K562 (cell line): ENCODE data around the gene DLL4. TPM values are rescaled to one million over a fixed set of nuclear protein-coding genes. Genes with fewer than 3 reads are reported as not detected.

Experiments used
- BHLHE40 ChIP-seq: IDR thresholded peaks from 2 replicates; pipeline ENCODE4 v1.6.1; 2011; ENCODE audit warnings: low read length, improper control_type of control experiment
- CREB5 ChIP-seq: fragments of 250-450 bp; sonication (Bioruptor Pico); IDR thresholded peaks from 2 replicates; pipeline ENCODE4 v1.5.0; 2020; ENCODE audit warnings: mild to moderate bottlenecking
- ETS2 ChIP-seq: IDR thresholded peaks from 2 replicates; pipeline ENCODE4 v1.6.1; 2016; ENCODE audit warnings: borderline replicate concordance, missing genetic modification characterization, mild to moderate bottlenecking, moderate library complexity, missing compliant biosample characterization; ENCODE audit not compliant: poor library complexity, severe bottlenecking
- FIP1L1 ChIP-seq: fragments of 200-400 bp; formaldehyde crosslinking; IDR thresholded peaks from 2 replicates; pipeline ENCODE4 v1.6.1; 2018; ENCODE audit warnings: mild to moderate bottlenecking, low read depth, low read length; ENCODE audit not compliant: poor library complexity, severe bottlenecking
- HLTF ChIP-seq: fragments of 450-650 bp; IDR thresholded peaks from 2 replicates; pipeline ENCODE4 v1.6.1; 2016
- KDM5B ChIP-seq: fragments of 200-600 bp; sonication (generic); IDR thresholded peaks from 2 replicates; pipeline ENCODE4 v1.6.1; 2012; ENCODE audit warnings: low read depth, mild to moderate bottlenecking, moderate library complexity, low read length, control low read depth, inconsistent platforms; ENCODE audit not compliant: insufficient replicate concordance
- NCOA6 ChIP-seq: fragments of 450-650 bp; IDR thresholded peaks from 2 replicates; pipeline ENCODE4 v1.6.1; 2017; ENCODE audit warnings: mild to moderate bottlenecking
- PHF20 ChIP-seq: fragments of 450-650 bp; IDR thresholded peaks from 2 replicates; pipeline ENCODE4 v1.6.1; 2018; ENCODE audit not compliant: partially characterized antibody
- PRPF4 ChIP-seq: fragments of 200-400 bp; formaldehyde crosslinking; IDR thresholded peaks from one replicate; pipeline ENCODE4 v1.6.1; 2017; ENCODE audit warnings: low read length, low read depth, mild to moderate bottlenecking; ENCODE audit not compliant: insufficient read depth, poor library complexity, severe bottlenecking
- SMC3 ChIP-seq: conservative IDR thresholded peaks from 2 replicates; pipeline ENCODE4 v1.6.1; 2011; ENCODE audit warnings: low read depth, low read length, improper control_type of control experiment; ENCODE audit not compliant: insufficient read depth
- SOX6 ChIP-seq: fragments of 450-650 bp; IDR thresholded peaks from 2 replicates; pipeline ENCODE4 v1.6.1; 2014; ENCODE audit warnings: mild to moderate bottlenecking
- SP1 ChIP-seq: sonication (generic); formaldehyde crosslinking; IDR thresholded peaks from 2 replicates; pipeline ENCODE4 v1.8.1; 2022; ENCODE audit warnings: mild to moderate bottlenecking, missing genetic modification reagents
- SREBF2 ChIP-seq: sonication (generic); formaldehyde crosslinking; IDR thresholded peaks from 2 replicates; pipeline ENCODE4 v1.4.0; 2020; ENCODE audit warnings: mild to moderate bottlenecking, missing genetic modification reagents
- SRSF9 ChIP-seq: fragments of 200-400 bp; formaldehyde crosslinking; IDR thresholded peaks from 2 replicates; pipeline ENCODE4 v1.6.1; 2017; ENCODE audit warnings: low read depth, low read length, borderline replicate concordance
- ZNF830 ChIP-seq: fragments of 250-450 bp; sonication (Bioruptor Pico); IDR thresholded peaks from 2 replicates; pipeline ENCODE4 v1.5.0; 2021; ENCODE audit warnings: mild to moderate bottlenecking
- polyA plus RNA-seq, 8 experiments: library from polyadenylated mRNA; depleted of rRNA in 4 of 8; stranded (reverse) in 5 of 8; unstranded in 3 of 8; fragments of >200 nt; fragmentation: Nextera tagmentation in 2 of 8; fragmentation: Illumina TruSeq in 1 of 8; extraction: Ambion mirVana in 2 of 8; extraction: Trizol in 1 of 8; gene quantifications; 2 replicates each; pipeline versions ENCODE4 v1.2.1 to v1.2.3, GENCODE V29; 2011 to 2014; ENCODE audit warnings: inconsistent platforms in 1 of 8, missing spikeins in 1 of 8
- total RNA-seq, 7 experiments: library from RNA; depleted of rRNA in 6 of 7; stranded (reverse); fragments of >200 nt in 6 of 7; fragmentation: Illumina TruSeq in 2 of 7; extraction: Trizol in 2 of 7; gene quantifications; 2 replicates each; pipeline versions ENCODE4 v1.2.1 to v1.2.3, GENCODE V29; 2011 to 2021; ENCODE audit warnings: low replicate concordance in 1 of 7
- TF ChIP-seq, protein P1 (sequence below), 2 experiments: IDR thresholded peaks in 1 of 2; conservative IDR thresholded peaks in 1 of 2; 2 replicates each; pipeline ENCODE4 v1.6.1; 2016; ENCODE audit warnings: low read depth in 2 of 2, mild to moderate bottlenecking in 1 of 2, missing compliant biosample characterization in 1 of 2, missing genetic modification characterization in 1 of 2, moderate library complexity in 1 of 2
- TF ChIP-seq, protein P2 (sequence below), 2 experiments: IDR thresholded peaks; 2 replicates each; pipeline ENCODE4 v1.6.1; 2011; ENCODE audit warnings: borderline replicate concordance in 1 of 2, control low read depth in 1 of 2, low read depth in 1 of 2, low read length in 1 of 2, mild to moderate bottlenecking in 1 of 2, mixed read lengths in 1 of 2, moderate library complexity in 1 of 2; ENCODE audit not compliant: insufficient read depth in 1 of 2, insufficient read length in 1 of 2, poor library complexity in 1 of 2, severe bottlenecking in 1 of 2; ENCODE audit errors: extremely low read depth in 1 of 2
- TF ChIP-seq, protein P3 (sequence below): sonication (generic); formaldehyde crosslinking; IDR thresholded peaks from 2 replicates; pipeline ENCODE4 v1.8.0; 2022; ENCODE audit warnings: mild to moderate bottlenecking, missing genetic modification reagents, borderline replicate concordance

The DLL4 gene
- total and polyA plus RNA-seq, 9 of the 15 experiments (the other 6 are each of a cell fraction or from before 2014, with no cell fraction given): 0.04 to 1.1 (median 0.41) TPM; not detected in 1

DNA sequence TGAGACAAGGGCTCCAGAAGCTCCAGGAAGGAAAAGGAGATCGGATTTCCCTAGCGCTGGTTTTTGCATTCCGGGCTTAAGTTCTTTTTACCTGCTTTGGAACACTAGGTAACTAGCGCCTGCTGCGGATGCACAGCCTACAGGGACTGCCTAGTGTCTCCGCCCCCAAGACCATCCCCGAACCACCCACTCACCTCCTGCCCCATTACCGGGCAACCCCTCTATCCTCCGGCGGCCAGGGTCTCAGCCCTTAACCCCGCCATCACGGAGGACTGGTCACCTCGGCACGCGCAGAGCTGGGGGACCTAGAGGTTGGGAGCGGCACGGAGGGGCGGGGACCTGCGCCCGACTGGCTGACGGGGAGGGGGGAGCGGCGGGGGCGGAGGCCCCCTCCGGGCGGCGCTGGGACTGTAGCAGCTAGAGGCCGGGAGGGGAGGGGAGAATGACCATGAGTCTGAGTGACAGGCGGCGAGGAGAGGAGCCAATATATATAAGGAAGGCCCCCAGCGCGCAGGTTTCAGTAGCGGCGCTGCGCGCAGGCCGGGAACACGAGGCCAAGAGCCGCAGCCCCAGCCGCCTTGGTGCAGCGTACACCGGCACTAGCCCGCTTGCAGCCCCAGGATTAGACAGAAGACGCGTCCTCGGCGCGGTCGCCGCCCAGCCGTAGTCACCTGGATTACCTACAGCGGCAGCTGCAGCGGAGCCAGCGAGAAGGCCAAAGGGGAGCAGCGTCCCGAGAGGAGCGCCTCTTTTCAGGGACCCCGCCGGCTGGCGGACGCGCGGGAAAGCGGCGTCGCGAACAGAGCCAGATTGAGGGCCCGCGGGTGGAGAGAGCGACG lies at the start of gene DLL4 (continued):
- TF ChIP-seq PRPF4 (no peak), BHLHE40 (0 out of 2 replicates have a peak, but pooled peaks have one; percentile 17), FIP1L1 (peak; percentile 18), PHF20 (no peak), SOX6 (no peak), SRSF9 (no peak), ETS2 (tag) (no peak), NCOA6 (no peak), CREB5 (no peak), SP1 (CRISPR knock-in tag) (peak; percentile 86), KDM5B (peak; percentile 100), HLTF (no peak), SMC3 (no peak), ZNF830 (CRISPR knock-in tag) (no peak), SREBF2 (CRISPR knock-in tag) (no peak)
- TF ChIP-seq, protein P1, sequence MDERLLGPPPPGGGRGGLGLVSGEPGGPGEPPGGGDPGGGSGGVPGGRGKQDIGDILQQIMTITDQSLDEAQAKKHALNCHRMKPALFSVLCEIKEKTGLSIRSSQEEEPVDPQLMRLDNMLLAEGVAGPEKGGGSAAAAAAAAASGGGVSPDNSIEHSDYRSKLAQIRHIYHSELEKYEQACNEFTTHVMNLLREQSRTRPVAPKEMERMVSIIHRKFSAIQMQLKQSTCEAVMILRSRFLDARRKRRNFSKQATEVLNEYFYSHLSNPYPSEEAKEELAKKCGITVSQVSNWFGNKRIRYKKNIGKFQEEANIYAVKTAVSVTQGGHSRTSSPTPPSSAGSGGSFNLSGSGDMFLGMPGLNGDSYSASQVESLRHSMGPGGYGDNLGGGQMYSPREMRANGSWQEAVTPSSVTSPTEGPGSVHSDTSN (CRISPR knock-in tag; IDR thresholded peaks at IDR 0.05; ENCODE audit: low read depth): peak; percentile 75
- TF ChIP-seq, protein P1 (tag; conservative IDR thresholded peaks at IDR 0.05; ENCODE audit: low read depth): peak; percentile 74
- TF ChIP-seq, protein P2, sequence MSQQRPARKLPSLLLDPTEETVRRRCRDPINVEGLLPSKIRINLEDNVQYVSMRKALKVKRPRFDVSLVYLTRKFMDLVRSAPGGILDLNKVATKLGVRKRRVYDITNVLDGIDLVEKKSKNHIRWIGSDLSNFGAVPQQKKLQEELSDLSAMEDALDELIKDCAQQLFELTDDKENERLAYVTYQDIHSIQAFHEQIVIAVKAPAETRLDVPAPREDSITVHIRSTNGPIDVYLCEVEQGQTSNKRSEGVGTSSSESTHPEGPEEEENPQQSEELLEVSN (IDR thresholded peaks at IDR 0.05; ENCODE audit: borderline replicate concordance in 1 of 2, extremely low read depth in 1 of 2, insufficient read depth in 1 of 2, insufficient read length in 1 of 2, low read depth in 1 of 2, low read length in 1 of 2, poor library complexity in 1 of 2, severe bottlenecking in 1 of 2): peak; percentile 85 to 95
- TF ChIP-seq, protein P3, sequence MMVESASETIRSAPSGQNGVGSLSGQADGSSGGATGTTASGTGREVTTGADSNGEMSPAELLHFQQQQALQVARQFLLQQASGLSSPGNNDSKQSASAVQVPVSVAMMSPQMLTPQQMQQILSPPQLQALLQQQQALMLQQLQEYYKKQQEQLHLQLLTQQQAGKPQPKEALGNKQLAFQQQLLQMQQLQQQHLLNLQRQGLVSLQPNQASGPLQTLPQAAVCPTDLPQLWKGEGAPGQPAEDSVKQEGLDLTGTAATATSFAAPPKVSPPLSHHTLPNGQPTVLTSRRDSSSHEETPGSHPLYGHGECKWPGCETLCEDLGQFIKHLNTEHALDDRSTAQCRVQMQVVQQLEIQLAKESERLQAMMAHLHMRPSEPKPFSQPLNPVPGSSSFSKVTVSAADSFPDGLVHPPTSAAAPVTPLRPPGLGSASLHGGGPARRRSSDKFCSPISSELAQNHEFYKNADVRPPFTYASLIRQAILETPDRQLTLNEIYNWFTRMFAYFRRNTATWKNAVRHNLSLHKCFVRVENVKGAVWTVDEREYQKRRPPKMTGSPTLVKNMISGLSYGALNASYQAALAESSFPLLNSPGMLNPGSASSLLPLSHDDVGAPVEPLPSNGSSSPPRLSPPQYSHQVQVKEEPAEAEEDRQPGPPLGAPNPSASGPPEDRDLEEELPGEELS (CRISPR knock-in tag): peak; percentile 93
